Neuronal stem cell (in vitro differentiated cells): Measurements from ENCODE around the gene PXK.

Source experiments
- DNase-seq: peaks from one replicate; pipeline ENCODE4 v3.0.0-alpha.2; 2013; ENCODE audit warnings: low spot score
- H2AFZ ChIP-seq: one replicate; pipeline ENCODE4 v1.6.1; 2013; ENCODE audit warnings: mild to moderate bottlenecking, low read length, inconsistent platforms
- H2AK5ac ChIP-seq: 2 replicates; pipeline ENCODE4 v1.6.1; 2013; ENCODE audit warnings: low read depth, mild to moderate bottlenecking, inconsistent platforms, low read length, moderate library complexity, mixed read lengths
- H2BK120ac ChIP-seq: 2 replicates; pipeline ENCODE4 v1.6.1; 2013; ENCODE audit warnings: low read depth, mild to moderate bottlenecking, inconsistent platforms, low read length, moderate library complexity, mixed read lengths
- H2BK12ac ChIP-seq: one replicate; pipeline ENCODE4 v1.6.1; 2013; ENCODE audit warnings: low read length, inconsistent platforms
- H2BK15ac ChIP-seq: 2 replicates; pipeline ENCODE4 v1.6.1; 2013; ENCODE audit warnings: mild to moderate bottlenecking, low read length, inconsistent platforms, mixed read lengths
- H2BK5ac ChIP-seq: one replicate; pipeline ENCODE4 v1.6.1; 2013; ENCODE audit warnings: inconsistent platforms, mild to moderate bottlenecking, low read length, moderate library complexity
- H3K14ac ChIP-seq: one replicate; pipeline ENCODE4 v1.6.1; 2013; ENCODE audit warnings: low read length, inconsistent platforms
- H3K18ac ChIP-seq: 2 replicates; pipeline ENCODE4 v1.6.1; 2013; ENCODE audit warnings: low read length, inconsistent platforms
- H3K23ac ChIP-seq: 2 replicates; pipeline ENCODE4 v1.6.1; 2013; ENCODE audit warnings: low read depth, mild to moderate bottlenecking, mixed read lengths, low read length, inconsistent platforms; ENCODE audit not compliant: poor library complexity
- H3K27ac ChIP-seq: replicated peaks from 3 replicates; pipeline ENCODE4 v1.5.1; 2013; ENCODE audit warnings: low read length, inconsistent platforms
- H3K27me3 ChIP-seq, 3 experiments: 2 replicates each; pipeline ENCODE4 v1.6.1; 2013; ENCODE audit warnings: low read length in 3 of 3, mild to moderate bottlenecking in 2 of 3, inconsistent platforms in 1 of 3, low read depth in 1 of 3, mixed read lengths in 1 of 3, moderate library complexity in 1 of 3; ENCODE audit not compliant: control insufficient read depth in 3 of 3, insufficient read depth in 3 of 3
- H3K36me3 ChIP-seq, 2 donors: replicated peaks in 1 of 2; 2 replicates each; pipeline ENCODE4 v1.6.1; 2013; ENCODE audit warnings: low read length in 2 of 2; ENCODE audit not compliant: control insufficient read depth in 2 of 2, insufficient read depth in 2 of 2
- H3K4ac ChIP-seq: 2 replicates; pipeline ENCODE4 v1.6.1; 2013; ENCODE audit warnings: inconsistent platforms, mild to moderate bottlenecking, low read length, moderate library complexity
- H3K4me1 ChIP-seq, 2 donors: 1 replicate in 1 of 2; 2 replicates in 1 of 2; pipeline ENCODE4 v1.6.1; 2013; ENCODE audit warnings: low read length in 2 of 2, low read depth in 1 of 2; ENCODE audit not compliant: control insufficient read depth in 2 of 2, insufficient read depth in 1 of 2
- H3K4me2 ChIP-seq: one replicate; pipeline ENCODE4 v1.6.1; 2013; ENCODE audit warnings: mild to moderate bottlenecking, low read length, inconsistent platforms; ENCODE audit not compliant: insufficient read depth, poor library complexity, severe bottlenecking
- H3K4me3 ChIP-seq, 2 donors: 2 replicates each; pipeline ENCODE4 v1.5.1; 2013; ENCODE audit warnings: low read length in 2 of 2, mild to moderate bottlenecking in 2 of 2, inconsistent platforms in 1 of 2, moderate library complexity in 1 of 2
- H3K79me1 ChIP-seq: one replicate; pipeline ENCODE4 v1.6.1; 2013; ENCODE audit warnings: low read depth, mild to moderate bottlenecking, inconsistent platforms, low read length, moderate library complexity
- H3K9ac ChIP-seq: one replicate; pipeline ENCODE4 v1.6.1; 2013; ENCODE audit warnings: mild to moderate bottlenecking, low read depth, low read length, inconsistent platforms; ENCODE audit not compliant: poor library complexity
- H3K9me3 ChIP-seq, 2 donors: replicated peaks in 1 of 2; 2 replicates each; pipeline versions ENCODE3 to v1.6.1; 2013; ENCODE audit warnings: low read length in 2 of 2, mild to moderate bottlenecking in 2 of 2, inconsistent platforms in 1 of 2, low read depth in 1 of 2, mixed read lengths in 1 of 2, moderate library complexity in 1 of 2; ENCODE audit not compliant: control insufficient read depth in 2 of 2, insufficient read depth in 1 of 2
- H4K8ac ChIP-seq: one replicate; pipeline ENCODE4 v1.6.1; 2013; ENCODE audit warnings: low read depth, mild to moderate bottlenecking, inconsistent platforms, low read length, moderate library complexity
- H4K91ac ChIP-seq: one replicate; pipeline ENCODE4 v1.6.1; 2013; ENCODE audit warnings: low read length, low read depth, mild to moderate bottlenecking, inconsistent platforms; ENCODE audit not compliant: poor library complexity
- WGBS, 2 donors: extraction: QIAGEN DNeasy Blood & Tissue Kit; methylation state at CpG; one replicate each; pipeline ENCODE4 v1.1.7; 2013; ENCODE audit warnings: missing lambda C conversion rate in 2 of 2, mixed read lengths in 1 of 2; ENCODE audit not compliant: insufficient read length in 2 of 2, insufficient replicate concordance in 1 of 2; ENCODE audit errors: extremely low coverage in 2 of 2; 5-methylcytosine and 5-hydroxymethylcytosine counted together

PXK gene

GRCh38 chr3:58347984-58348383, 15.3 kb downstream of the PXK start:
- no peaks in the 10 kb centered on the region for H3K4me1 ChIP-seq
- H3K4ac ChIP-seq = no peak overlapping the region
- no peaks in the 10 kb centered on the region for H3K36me3 ChIP-seq
- no peak overlapping the region for H2BK5ac ChIP-seq
- H3K27me3 ChIP-seq = no peaks in the 10 kb centered on the region
- no CpG with 5 or more reads among the region's 7 CpGs for WGBS, 2 donors
- H2AK5ac ChIP-seq = no peak overlapping the region
- no peak overlapping the region for H4K8ac ChIP-seq
- H2AFZ ChIP-seq = no peak overlapping the region
- no peaks in the 10 kb centered on the region for H3K9me3 ChIP-seq
- no peaks in the 10 kb centered on the region for H3K79me1 ChIP-seq
- H2BK12ac ChIP-seq = no peak overlapping the region
- H3K4me2 ChIP-seq = no peak overlapping the region
- no peak overlapping the region for H3K14ac ChIP-seq
- no peak overlapping the region for H3K4me3 ChIP-seq
- H2BK120ac ChIP-seq = no peak overlapping the region
- H4K91ac ChIP-seq = no peak overlapping the region
- H3K23ac ChIP-seq = no peak overlapping the region
- H3K9ac ChIP-seq = no peak overlapping the region
- H3K27ac ChIP-seq = no peak overlapping the region
- no peak for DNase-seq
- H3K18ac ChIP-seq = no peak overlapping the region
- no peak overlapping the region for H2BK15ac ChIP-seq

GRCh38 chr3:58349792-58350626, 17.3 kb downstream of the PXK start:
- no peak overlapping the region for H3K9ac ChIP-seq
- no peak overlapping the region for H2AK5ac ChIP-seq
- no peak overlapping the region for H3K14ac ChIP-seq
- no CpG with 5 or more reads among the region's 7 CpGs for WGBS, 2 donors
- no peak overlapping the region for H3K23ac ChIP-seq
- no peak for DNase-seq
- no peaks in the 10 kb centered on the region for H3K27me3 ChIP-seq
- no peak overlapping the region for H2BK15ac ChIP-seq
- no peak overlapping the region for H4K91ac ChIP-seq
- H2BK5ac ChIP-seq = no peak overlapping the region
- H2BK120ac ChIP-seq = no peak overlapping the region
- no peak overlapping the region for H3K18ac ChIP-seq
- no peak overlapping the region for H4K8ac ChIP-seq
- no peak overlapping the region for H2BK12ac ChIP-seq
- H3K4me1 ChIP-seq = no peaks in the 10 kb centered on the region
- no peak overlapping the region for H3K27ac ChIP-seq
- H3K79me1 ChIP-seq = no peaks in the 10 kb centered on the region
- H3K4ac ChIP-seq = no peak overlapping the region
- H2AFZ ChIP-seq = no peak overlapping the region
- no peaks in the 10 kb centered on the region for H3K36me3 ChIP-seq
- H3K4me2 ChIP-seq = no peak overlapping the region
- H3K9me3 ChIP-seq = no peaks in the 10 kb centered on the region
- no peak overlapping the region for H3K4me3 ChIP-seq

GRCh38 chr3:58350627-58351013, 17.9 kb downstream of the PXK start:
- Histone ChIP-seq H2AK5ac (no peak overlapping the region), H3K36me3 (no peaks in the 10 kb centered on the region), H3K4ac (no peak overlapping the region), H3K4me3 (no peak overlapping the region), H2BK120ac (no peak overlapping the region), H3K9ac (no peak overlapping the region), H4K8ac (no peak overlapping the region), H3K9me3 (no peaks in the 10 kb centered on the region), H2AFZ (no peak overlapping the region), H3K27ac (no peak overlapping the region), H3K4me1 (no peaks in the 10 kb centered on the region), H3K23ac (no peak overlapping the region), H2BK5ac (no peak overlapping the region), H3K4me2 (no peak overlapping the region), H2BK15ac (no peak overlapping the region), H3K14ac (no peak overlapping the region), H3K18ac (no peak overlapping the region), H3K79me1 (no peaks in the 10 kb centered on the region), H4K91ac (no peak overlapping the region), H2BK12ac (no peak overlapping the region), H3K27me3 (no peaks in the 10 kb centered on the region)
- no peak for DNase-seq
- WGBS, 2 donors = no CpG with 5 or more reads among the region's 2 CpGs

- Histone ChIP-seq H4K8ac (no peak overlapping the region), H3K9ac (no peak overlapping the region), H3K79me1 (no peaks in the 10 kb centered on the region), H3K4me3 (no peak overlapping the region), H3K36me3 (no peaks in the 10 kb centered on the region), H4K91ac (no peak overlapping the region), H3K23ac (no peak overlapping the region), H3K4me1 (no peaks in the 10 kb centered on the region), H3K4me2 (no peak overlapping the region), H2AK5ac (no peak overlapping the region), H3K27ac (no peak overlapping the region), H3K4ac (no peak overlapping the region), H2BK5ac (no peak overlapping the region), H3K9me3 (no peaks in the 10 kb centered on the region), H3K18ac (no peak overlapping the region), H2BK120ac (no peak overlapping the region), H2BK12ac (no peak overlapping the region), H2BK15ac (no peak overlapping the region), H3K27me3 (no peaks in the 10 kb centered on the region), H2AFZ (no peak overlapping the region), H3K14ac (no peak overlapping the region)
- WGBS, 2 donors = no CpG with 5 or more reads among the region's 3 CpGs
- DNase-seq = no peak
Observed at GRCh38 chr3:58351920-58352319, 19.2 kb downstream of the PXK start.
